Ureter (tissue), 1 donor: ENCODE data around the gene MRO. TPM values are rescaled to one million over a fixed set of nuclear protein-coding genes. Genes with fewer than 3 reads are reported as not detected.

Experiments
- total RNA-seq: library from RNA; stranded (reverse); gene quantifications from one replicate; pipeline ENCODE4 v1.2.4, GENCODE V29; 2023
- donor health status: DM: yes; HTN: yes; CAD: no.

Gene MRO
- total RNA-seq, 1 donor from 2014 or later, result 1.9 TPM

Other genes starting within 250 kb of the MRO start
- 44.5 TPM for gene ME2, start 59.1 kb upstream of the MRO start, total RNA-seq
- gene ELAC1, start 148.0 kb upstream of the MRO start, total RNA-seq, result 9.6 TPM
- 118 TPM for gene SMAD4, start 210.2 kb upstream of the MRO start, total RNA-seq